ENCODE measurements around the gene SLC27A1.

SLC27A1 gene

DNA sequence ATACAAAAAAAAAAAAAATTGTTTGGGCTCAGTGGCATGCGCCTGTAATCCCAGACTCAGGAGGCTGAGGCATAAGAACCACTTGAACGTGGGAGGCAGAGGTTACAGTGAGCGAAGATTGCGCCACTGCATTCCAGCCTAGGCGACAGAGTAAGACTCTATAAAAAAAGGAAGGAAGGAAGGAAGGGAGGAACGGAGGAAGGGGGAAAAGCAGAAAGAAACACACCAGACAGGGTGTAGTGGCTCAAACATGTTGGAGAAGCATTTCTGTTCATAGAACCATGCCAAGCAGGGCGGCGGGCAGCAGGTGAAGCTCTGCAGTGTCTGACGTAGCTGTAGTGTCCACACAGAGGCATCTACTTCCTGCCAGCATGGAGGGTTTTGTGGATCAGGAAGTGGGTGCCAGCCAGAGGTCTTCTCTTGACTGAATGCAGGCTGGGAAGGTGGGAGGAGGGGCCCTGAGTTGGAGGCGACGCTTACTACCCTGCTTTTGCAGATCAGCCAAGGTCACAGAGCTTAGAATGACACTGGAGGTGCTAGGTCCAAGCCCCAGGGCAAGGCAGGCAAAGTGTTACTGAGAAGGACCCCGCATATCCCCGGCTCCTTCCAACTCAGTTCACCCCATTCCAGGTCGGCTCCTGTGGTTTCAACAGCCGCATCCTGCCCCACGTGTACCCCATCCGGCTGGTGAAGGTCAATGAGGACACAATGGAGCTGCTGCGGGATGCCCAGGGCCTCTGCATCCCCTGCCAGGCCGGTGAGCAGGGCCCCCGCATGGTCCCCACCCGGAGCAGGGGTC, 29.5 kb downstream of the SLC27A1 start:
- TF ChIP-seq ZNF8 (CRISPR knock-in tag; IDR thresholded peaks at IDR 0.05) (no peak), OSR1 (CRISPR knock-in tag; IDR thresholded peaks at IDR 0.05) (no peak), PPARA (CRISPR knock-in tag; IDR thresholded peaks at IDR 0.05; ENCODE audit: borderline replicate concordance) (no peak), TOX (CRISPR knock-in tag; IDR thresholded peaks at IDR 0.05; ENCODE audit: borderline replicate concordance) (no peak), CSDC2 (CRISPR knock-in tag; IDR thresholded peaks at IDR 0.05) (no peak), ZNF70 (CRISPR knock-in tag; IDR thresholded peaks at IDR 0.05) (no peak), POU6F1 (CRISPR knock-in tag; IDR thresholded peaks at IDR 0.05; ENCODE audit: borderline replicate concordance, low read depth) (no peak), RARB (CRISPR knock-in tag; IDR thresholded peaks at IDR 0.05) (no peak), BACH2 (CRISPR knock-in tag; IDR thresholded peaks at IDR 0.05; ENCODE audit: borderline replicate concordance) (no peak)
- TF ChIP-seq, protein P1, sequence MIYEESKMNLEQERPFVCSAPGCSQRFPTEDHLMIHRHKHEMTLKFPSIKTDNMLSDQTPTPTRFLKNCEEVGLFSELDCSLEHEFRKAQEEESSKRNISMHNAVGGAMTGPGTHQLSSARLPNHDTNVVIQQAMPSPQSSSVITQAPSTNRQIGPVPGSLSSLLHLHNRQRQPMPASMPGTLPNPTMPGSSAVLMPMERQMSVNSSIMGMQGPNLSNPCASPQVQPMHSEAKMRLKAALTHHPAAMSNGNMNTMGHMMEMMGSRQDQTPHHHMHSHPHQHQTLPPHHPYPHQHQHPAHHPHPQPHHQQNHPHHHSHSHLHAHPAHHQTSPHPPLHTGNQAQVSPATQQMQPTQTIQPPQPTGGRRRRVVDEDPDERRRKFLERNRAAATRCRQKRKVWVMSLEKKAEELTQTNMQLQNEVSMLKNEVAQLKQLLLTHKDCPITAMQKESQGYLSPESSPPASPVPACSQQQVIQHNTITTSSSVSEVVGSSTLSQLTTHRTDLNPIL (CRISPR knock-in tag; IDR thresholded peaks at IDR 0.05; ENCODE audit: low read depth), result no peak

DNA sequence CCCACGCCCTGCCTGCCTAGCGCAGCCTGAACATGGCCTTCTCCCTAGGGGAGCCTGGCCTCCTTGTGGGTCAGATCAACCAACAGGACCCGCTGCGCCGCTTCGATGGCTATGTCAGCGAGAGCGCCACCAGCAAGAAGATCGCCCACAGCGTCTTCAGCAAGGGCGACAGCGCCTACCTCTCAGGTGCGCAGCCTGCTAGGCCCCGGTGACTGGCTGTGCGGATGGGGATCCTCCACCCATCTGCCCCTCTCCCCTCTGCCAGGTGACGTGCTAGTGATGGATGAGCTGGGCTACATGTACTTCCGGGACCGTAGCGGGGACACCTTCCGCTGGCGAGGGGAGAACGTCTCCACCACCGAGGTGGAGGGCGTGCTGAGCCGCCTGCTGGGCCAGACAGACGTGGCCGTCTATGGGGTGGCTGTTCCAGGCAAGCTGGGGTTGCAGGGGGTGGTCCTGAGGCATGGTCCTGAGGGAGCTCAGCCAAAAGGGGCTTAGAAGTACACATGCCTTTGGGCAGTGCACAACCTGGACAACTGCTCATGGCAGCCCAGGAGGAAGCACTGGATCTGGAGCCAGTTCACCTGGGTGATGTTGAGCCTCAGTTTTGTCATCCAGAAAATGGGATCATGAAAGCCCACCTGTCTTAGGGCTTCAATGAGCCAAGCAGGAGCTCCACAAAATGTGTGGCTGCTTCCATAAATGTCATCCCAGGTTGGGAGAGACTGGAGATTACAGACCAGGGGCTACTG, 30.3 kb downstream of the SLC27A1 start:
- ATAC-seq, result no peak

More for the DNA sequence above, 29.5 kb downstream of the SLC27A1 start:
- no peak for ATAC-seq

More for the DNA sequence above, 30.3 kb downstream of the SLC27A1 start:
- no peak for TF ChIP-seq POU6F1 (CRISPR knock-in tag; IDR thresholded peaks at IDR 0.05; ENCODE audit: borderline replicate concordance, low read depth)
- TF ChIP-seq PPARA (CRISPR knock-in tag; IDR thresholded peaks at IDR 0.05; ENCODE audit: borderline replicate concordance), result no peak
- no peak for TF ChIP-seq ZFP3 (CRISPR knock-in tag; IDR thresholded peaks at IDR 0.05)
- TF ChIP-seq BACH2 (CRISPR knock-in tag; IDR thresholded peaks at IDR 0.05; ENCODE audit: borderline replicate concordance), result no peak
- no peak for TF ChIP-seq OSR1 (CRISPR knock-in tag; IDR thresholded peaks at IDR 0.05)
- no peak for TF ChIP-seq TCF4 (CRISPR knock-in tag; IDR thresholded peaks at IDR 0.05; ENCODE audit: borderline replicate concordance)
- TF ChIP-seq GLIS3 (CRISPR knock-in tag; IDR thresholded peaks at IDR 0.05), result no peak
- TF ChIP-seq ZNF565 (CRISPR knock-in tag; conservative IDR thresholded peaks at IDR 0.05; ENCODE audit: low read depth), result no peak
- TF ChIP-seq, protein P2, sequence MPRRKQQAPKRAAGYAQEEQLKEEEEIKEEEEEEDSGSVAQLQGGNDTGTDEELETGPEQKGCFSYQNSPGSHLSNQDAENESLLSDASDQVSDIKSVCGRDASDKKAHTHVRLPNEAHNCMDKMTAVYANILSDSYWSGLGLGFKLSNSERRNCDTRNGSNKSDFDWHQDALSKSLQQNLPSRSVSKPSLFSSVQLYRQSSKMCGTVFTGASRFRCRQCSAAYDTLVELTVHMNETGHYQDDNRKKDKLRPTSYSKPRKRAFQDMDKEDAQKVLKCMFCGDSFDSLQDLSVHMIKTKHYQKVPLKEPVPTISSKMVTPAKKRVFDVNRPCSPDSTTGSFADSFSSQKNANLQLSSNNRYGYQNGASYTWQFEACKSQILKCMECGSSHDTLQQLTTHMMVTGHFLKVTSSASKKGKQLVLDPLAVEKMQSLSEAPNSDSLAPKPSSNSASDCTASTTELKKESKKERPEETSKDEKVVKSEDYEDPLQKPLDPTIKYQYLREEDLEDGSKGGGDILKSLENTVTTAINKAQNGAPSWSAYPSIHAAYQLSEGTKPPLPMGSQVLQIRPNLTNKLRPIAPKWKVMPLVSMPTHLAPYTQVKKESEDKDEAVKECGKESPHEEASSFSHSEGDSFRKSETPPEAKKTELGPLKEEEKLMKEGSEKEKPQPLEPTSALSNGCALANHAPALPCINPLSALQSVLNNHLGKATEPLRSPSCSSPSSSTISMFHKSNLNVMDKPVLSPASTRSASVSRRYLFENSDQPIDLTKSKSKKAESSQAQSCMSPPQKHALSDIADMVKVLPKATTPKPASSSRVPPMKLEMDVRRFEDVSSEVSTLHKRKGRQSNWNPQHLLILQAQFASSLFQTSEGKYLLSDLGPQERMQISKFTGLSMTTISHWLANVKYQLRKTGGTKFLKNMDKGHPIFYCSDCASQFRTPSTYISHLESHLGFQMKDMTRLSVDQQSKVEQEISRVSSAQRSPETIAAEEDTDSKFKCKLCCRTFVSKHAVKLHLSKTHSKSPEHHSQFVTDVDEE (CRISPR knock-in tag; IDR thresholded peaks at IDR 0.05), result no peak
- no peak for TF ChIP-seq ISL1 (CRISPR knock-in tag; IDR thresholded peaks at IDR 0.05)
- no peak for TF ChIP-seq ZNF8 (CRISPR knock-in tag; IDR thresholded peaks at IDR 0.05)
- TF ChIP-seq ZFP30 (CRISPR knock-in tag; IDR thresholded peaks at IDR 0.05), result no peak
- TF ChIP-seq ZNF70 (CRISPR knock-in tag; IDR thresholded peaks at IDR 0.05), result no peak
- no peak for TF ChIP-seq CSRNP3 (CRISPR knock-in tag; IDR thresholded peaks at IDR 0.05)
- no peak for TF ChIP-seq ZC3H10 (CRISPR knock-in tag; IDR thresholded peaks at IDR 0.05)
